Measurements from ENCODE around the gene KCNJ10.

Gene KCNJ10

DNA sequence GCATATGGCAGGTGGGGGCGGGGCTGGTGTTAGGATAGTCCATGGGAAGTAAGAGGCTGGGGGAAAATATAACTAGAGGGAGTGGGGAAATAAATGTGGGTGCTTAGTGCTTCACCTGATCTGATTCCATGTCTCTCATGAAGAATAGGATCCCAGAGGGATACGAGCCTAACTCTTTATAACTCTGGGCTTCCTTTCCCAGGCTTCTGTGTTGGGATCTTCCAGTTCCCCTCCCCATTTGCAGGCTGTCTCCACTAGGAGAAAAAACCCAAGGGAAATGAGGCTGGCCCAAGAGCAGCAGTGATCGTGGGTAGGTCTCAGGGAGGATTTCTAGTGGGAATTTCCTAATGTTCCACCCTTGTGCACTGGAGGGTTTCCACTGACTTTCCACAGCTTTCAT, 13.0 kb upstream of the KCNJ10 start:
- no peak for DNase-seq

GRCh38 chr1:160082487-160082886, 12.5 kb upstream of the KCNJ10 start:
- no peak for DNase-seq

DNA sequence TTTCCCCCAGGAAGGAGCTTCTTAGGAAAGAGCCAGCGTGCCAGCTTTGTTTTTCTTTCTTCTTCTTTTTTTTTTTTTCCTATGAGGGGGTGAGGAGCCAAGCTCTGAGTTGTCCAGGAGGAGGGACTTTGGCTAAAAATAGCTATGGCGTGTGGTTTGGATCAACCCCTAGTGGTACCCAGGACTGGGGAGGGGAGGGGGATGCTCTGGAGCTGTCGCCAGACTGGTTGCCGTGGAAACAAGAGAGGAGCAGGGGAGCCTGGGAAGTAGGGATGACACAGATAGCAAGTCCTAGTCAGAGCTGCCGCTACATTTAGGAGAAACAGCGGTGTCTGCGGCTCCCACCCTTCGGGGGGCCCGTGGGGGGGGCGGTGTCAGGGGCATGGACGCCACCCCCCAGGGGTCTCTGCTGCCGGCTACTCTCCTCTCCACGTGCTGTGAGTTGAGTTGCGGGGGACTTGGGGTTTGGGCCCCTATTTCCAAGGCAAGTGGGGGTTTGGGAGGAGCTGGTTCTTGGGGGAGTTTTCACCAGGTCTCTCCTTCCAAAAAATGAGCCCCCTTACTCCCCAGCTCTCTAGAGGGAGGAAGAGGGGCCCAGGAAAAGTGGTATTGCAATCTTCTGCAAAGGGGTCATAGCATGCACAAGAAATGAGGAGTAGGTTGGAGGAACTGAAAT, 11.4 kb upstream of the KCNJ10 start, which contains the start of gene KCNJ9:
Gene KCNJ9 (plus strand): TSS at position 278 of the 676 bp plus-strand sequence. CDS start 2,493 bp downstream, outside the sequence.
- no peak for DNase-seq

DNA sequence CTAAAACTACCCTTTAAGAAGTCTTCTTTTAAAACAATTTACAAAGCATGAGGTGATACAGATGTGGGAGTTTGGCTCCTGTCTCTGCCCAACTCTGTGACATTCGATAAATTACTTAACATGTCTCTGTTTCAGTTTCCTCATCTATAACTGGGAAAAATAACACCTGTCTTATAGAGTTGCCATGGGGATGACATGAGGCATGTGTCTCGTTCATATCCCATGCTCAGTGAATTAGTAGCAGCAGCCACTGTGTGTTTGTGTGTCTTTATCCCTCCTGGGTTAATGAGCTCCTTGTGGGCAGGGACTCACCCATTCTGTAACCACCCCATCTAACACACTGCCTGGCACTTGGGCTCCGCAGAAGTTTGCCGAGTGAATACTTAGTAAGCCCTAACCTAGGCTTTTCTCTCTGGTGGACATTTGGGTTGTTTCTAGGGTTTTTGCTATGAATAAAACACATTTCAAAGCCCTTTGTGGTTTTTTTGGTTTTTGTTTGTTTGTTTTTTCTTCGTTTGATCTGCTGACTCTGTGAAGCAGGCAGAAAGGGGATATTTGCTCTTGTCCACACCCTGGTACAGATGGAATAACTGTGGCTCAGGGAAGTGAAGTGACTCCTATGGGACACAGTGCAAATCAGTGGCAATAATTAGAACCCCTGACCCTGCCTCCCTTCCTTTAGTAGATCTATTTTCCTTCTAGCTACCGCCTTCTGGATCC, 10.6 kb upstream of the KCNJ10 start:
- no peak for DNase-seq

DNA sequence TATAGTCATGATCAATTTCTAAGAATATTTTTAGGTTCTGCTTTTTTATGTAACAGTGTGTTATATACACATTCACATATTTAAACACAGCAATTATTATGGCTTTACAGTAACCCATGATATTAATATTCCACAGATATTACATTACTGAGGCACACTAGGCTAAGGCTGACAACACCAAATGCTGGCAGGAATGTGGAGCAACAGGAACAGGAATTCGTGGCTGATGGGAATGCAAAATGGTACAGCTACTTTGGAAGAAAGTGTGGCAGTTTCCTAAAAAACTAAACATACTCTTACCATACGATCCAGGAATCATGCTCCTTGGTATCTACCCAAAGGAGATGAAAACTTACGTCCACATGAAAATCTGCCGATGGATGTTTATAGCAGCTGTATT, 9.5 kb upstream of the KCNJ10 start:
- no peak for DNase-seq

- no peak for DNase-seq
These were observed 8.7 kb upstream of the KCNJ10 start for GRCh38 chr1:160078512-160079195.

DNA sequence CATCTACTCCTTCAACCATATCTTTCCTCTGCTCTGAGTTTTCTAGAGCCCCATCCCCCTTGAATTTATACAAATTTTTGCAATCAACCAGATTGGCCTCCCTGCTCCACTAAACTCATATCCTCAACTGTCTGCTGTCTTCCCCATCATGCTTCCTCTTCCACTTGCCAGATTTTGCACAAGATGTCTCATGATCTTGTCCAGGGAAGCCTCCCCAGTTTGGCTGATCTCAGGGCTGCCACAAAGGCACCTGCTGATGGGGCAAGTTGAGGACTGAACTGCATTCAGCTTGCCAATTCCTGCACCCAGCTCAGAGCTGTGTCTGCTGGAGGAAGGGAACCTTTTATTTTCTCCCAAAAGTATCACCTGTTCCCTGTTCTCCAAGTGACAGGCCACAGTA, 7.5 kb upstream of the KCNJ10 start:
- no peak for DNase-seq

DNA sequence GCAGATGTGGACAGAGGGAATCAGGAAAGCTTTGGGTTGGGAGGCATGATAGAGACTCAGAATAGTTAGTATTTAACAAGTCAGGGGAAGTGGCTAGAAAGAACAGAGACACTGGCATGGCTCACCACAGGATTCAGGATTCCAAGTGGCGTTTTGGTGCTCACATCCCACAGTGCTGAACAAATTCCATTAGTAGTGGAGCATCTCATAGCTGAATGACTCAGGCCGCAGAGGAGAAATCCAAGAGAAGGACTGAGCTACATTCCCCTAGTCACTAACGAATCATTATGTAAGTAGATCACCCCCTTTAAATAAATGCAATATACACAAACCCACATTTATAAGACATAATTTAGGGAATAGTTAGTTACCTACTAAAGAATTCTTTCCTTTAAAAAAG, 6.3 kb upstream of the KCNJ10 start:
- no peak for DNase-seq

- no peak for DNase-seq
These were observed 5.9 kb upstream of the KCNJ10 start for GRCh38 chr1:160075836-160076235.

- DNase-seq, result no peak
These were observed 4.9 kb upstream of the KCNJ10 start for GRCh38 chr1:160074865-160075264.

- DNase-seq, result no peak
These were observed 1.3 kb upstream of the KCNJ10 start for GRCh38 chr1:160071289-160071688.

DNA sequence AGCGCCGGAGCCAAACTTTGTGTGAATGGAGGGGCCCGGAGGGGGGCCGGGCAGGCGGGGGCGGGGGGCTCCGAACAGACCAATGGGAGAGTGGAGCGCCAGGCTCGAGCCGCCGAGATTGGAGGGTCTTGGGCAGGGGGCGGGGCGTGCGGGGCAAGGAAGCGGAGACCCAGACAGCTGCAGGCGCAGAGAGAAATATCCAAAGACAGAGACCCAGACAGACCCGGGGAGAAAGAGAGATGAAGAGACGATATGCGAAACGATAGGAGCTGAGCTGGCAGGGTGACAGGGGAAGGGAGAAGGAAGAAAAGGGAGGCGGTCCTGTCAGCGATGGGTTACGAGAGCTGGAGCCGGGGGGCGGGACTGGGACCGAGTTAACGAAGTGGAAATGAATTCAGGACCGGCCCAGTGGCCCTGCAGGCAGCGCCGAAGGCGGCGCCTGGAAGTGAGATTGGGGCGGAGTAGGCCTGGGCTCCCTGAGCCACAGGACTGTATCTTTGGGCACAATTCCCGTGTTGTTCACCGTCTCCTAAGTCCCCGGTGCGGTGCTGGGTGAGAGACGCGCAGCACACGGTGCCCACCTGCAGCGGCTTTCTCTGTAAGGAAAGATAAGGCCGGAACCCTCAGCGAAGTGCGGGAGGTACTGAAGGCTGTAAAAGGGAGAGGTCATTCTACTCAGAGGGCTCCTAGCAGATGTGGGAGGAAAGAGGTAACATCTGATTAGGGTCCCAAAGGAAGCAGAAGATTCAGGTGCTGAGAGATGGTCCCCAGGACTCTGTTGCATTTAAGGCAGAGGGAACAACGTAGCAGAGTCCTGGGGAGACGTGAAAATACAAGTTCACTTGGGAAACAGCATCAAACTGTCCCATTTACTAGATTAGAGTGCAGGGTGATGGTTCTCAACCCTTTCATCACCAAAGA, 543 bp upstream of the KCNJ10 start:
- DNase-seq, result no peak

GRCh38 chr1:160068225-160068624, 1.7 kb downstream of the KCNJ10 start:
- DNase-seq, result no peak

DNA sequence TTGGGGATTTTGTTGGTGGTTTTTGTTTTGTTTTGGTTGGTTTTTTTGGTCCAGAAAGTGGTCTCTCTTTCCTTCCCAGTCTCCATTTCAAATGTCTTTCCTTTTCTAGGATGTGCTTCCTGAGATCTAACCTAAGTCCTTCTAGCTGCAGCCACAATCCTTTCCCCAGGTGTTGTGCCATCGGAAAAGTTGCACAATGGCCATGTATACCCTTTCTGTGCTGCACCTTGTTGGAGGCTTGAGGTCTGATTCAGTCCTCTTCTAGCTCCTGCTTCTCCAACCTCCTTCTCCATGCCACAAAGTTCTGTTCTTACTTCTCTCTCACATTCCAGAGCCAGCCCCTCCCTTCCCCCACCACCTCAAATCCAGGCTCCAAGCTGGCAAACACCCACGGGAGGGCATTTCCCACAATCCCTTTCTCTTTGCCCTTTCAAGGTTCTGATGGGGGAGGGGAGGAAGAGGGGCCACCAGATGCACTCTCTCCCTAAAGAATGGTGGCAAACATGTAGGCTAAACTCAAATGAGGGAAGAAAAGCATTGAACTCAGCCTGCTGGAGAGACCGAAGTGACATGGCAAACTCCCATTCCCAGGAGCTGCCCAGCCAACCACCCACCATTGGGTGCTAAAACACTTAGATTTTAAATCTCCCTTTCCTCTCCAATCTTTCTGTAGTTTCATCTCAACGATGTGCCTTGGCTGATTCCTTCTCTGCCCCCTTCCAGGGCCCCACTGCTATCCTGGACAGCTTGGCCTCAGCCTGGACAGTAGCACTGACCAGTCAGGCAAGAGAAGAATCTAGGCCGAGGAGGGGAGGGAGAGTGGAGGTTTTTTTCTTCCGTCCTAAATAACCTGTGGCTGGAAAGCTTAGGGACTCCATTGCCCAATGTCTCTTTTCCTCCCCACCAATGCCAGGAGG, 2.9 kb downstream of the KCNJ10 start:
- DNase-seq, result no peak

GRCh38 chr1:160064746-160065145, 5.2 kb downstream of the KCNJ10 start:
- DNase-seq, result no peak

GRCh38 chr1:160064164-160064563, 5.8 kb downstream of the KCNJ10 start:
- no peak for DNase-seq

GRCh38 chr1:160063176-160063575, 6.8 kb downstream of the KCNJ10 start:
- DNase-seq, result no peak

GRCh38 chr1:160062230-160062532, 7.8 kb downstream of the KCNJ10 start:
- no peak for DNase-seq

DNA sequence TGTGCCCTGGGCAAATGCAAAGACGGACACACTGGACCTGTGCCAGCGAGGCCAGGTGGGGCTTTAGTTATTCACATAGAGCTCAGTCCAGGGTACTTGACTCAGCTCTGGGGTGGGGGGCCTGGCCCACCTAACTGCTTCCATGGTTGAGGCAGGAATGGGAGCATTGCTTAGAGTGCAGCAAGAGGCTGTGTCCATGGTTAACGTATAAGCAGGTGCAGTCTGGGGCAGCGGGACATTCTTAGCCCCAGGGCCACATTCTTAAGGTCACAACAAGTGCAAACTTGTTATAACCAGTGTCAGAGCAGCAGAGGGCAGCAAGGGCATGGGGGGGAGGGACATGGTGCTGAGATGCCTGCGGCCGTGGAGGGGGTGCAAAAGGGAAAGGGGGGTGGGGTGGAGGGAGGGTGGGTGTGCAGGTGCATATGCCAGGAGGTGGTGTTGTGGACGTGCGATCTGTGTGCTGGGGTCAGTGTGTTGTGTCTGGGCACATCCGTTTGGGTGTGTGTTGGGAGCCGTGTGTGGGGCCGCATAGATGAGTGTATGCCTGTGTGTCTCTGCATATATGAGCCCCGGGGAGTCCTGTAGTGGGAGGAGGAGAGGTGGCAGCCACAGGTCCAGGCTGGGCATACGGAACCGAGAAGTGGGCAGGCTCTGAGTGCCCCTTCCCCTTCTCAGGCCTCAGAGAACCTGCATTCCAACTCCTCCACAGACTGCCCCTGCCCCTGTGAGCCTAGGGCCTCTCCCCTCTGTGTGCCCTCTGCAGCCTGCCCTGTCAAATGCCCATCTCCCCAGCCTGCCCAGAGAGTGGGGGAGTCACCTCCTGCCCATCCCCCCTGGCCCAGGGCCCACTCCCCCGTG, 8.4 kb downstream of the KCNJ10 start:
- DNase-seq, result no peak

- no peak for DNase-seq
These were observed 11.9 kb downstream of the KCNJ10 start for GRCh38 chr1:160058087-160058486.

DNA sequence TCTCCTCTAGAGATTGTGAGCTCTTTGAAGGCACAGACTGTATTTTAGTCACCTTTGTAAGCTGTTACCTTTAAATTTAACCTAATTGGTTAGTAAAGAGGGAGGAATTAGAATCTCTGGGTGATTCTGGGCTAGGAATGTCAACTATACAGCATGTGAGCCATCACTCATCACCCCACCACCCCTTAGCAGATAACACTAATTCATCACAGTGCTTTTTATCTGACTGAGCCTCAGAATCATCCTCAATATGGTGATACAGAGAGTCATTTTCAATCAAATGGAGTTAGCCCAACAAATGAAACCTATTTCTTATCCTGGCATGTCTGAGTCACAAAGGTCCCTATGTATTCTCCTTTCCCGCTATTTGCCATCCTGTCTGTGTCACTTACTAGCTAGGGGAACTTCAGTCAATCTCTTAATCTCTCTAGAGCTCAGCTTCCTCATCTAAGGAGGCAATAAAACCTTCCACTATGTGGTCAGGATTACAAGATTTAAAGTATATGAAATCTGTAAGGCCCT, 13.3 kb downstream of the KCNJ10 start:
- no peak for DNase-seq

All from NCI-H1092 (cell line).